Peyer's patch (tissue), 4 donors: Measurements from ENCODE around the gene WWOX.

ENCODE experiments used
- POLR2A ChIP-seq, 2 donors: fragments of 450-650 bp; IDR thresholded peaks; one replicate each; pipeline ENCODE4 v1.5.1; 2017; ENCODE audit warnings: antibody characterized with exemption in 2 of 2, mild to moderate bottlenecking in 2 of 2, moderate library complexity in 2 of 2
- TF ChIP-seq, protein P1 (sequence below), 6 experiments: fragments of 450-650 bp in 4 of 6; fragments of 200-600 bp in 2 of 6; sonication (generic) in 1 of 6; IDR thresholded peaks; one replicate each; pipeline ENCODE4 v1.5.1; 2017 to 2019; ENCODE audit warnings: antibody characterized with exemption in 6 of 6, mild to moderate bottlenecking in 3 of 6, moderate library complexity in 1 of 6

DNA sequence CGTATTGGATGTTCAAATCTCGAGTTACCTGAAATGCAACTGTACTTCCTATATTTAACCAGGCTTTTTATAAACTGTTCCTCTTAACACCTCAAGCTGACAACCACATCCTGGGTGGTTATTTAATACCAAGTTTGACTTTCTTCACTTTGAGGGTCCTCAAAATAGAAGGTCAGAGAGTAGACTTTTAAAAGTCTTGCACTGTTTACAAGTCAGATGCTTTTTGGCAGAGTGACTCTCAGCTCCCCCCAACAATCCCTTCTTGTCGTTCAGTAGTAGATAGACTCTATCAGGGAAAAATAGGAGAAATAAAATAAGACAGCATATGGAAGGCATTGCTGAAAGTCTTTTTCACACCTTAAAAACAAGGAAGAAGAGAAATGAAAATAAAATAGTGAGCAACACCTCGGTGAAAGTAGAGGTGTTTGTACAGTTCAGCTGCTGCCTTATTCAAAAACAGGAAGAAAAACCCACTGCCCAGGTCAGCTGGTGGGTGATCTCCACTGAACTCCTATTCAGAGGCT lies 650.4 kb downstream of the WWOX start:
- no peak for TF ChIP-seq POLR2A (IDR thresholded peaks at IDR 0.05)
- TF ChIP-seq, protein P1, sequence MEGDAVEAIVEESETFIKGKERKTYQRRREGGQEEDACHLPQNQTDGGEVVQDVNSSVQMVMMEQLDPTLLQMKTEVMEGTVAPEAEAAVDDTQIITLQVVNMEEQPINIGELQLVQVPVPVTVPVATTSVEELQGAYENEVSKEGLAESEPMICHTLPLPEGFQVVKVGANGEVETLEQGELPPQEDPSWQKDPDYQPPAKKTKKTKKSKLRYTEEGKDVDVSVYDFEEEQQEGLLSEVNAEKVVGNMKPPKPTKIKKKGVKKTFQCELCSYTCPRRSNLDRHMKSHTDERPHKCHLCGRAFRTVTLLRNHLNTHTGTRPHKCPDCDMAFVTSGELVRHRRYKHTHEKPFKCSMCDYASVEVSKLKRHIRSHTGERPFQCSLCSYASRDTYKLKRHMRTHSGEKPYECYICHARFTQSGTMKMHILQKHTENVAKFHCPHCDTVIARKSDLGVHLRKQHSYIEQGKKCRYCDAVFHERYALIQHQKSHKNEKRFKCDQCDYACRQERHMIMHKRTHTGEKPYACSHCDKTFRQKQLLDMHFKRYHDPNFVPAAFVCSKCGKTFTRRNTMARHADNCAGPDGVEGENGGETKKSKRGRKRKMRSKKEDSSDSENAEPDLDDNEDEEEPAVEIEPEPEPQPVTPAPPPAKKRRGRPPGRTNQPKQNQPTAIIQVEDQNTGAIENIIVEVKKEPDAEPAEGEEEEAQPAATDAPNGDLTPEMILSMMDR (IDR thresholded peaks at IDR 0.05), result no peak
